ENCODE measurements around the gene PPP2R5C.

PPP2R5C gene

DNA sequence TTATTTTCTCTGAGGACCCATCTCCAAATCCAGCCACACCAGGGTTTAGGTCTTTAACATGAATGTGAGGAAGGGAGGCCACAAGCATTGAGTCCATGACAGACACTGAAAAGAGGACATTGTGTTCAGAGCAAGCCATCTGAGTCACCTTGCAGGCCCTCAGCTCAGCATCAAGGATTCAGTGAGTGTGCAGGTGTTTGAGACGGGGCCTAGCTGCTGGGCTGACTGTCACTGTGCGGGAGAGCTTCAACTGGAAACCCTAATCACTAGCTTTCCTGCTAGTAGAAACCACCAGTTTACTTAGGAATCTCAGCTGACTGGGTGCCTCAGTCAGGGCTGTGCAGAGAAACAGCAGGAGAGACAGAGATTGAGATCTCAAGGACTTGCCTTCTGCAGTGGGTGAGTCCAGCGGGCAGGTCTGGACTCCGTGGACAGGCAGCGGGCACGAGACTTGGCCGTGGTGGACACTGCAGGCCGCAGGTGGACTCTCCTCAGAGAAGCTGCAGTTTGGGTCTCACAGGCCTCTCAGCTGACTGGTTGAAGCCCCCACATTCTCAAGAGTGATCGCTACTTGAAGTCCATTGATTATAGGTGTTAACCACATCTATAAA is 116.8 kb downstream of the PPP2R5C start:
- no peak for ATAC-seq
- TF ChIP-seq TOX (CRISPR knock-in tag; IDR thresholded peaks at IDR 0.05; ENCODE audit: borderline replicate concordance), result no peak
- no peak for TF ChIP-seq ZNF565 (CRISPR knock-in tag; conservative IDR thresholded peaks at IDR 0.05; ENCODE audit: low read depth)
- TF ChIP-seq ISL1 (CRISPR knock-in tag; IDR thresholded peaks at IDR 0.05), result no peak
- no peak for TF ChIP-seq OSR1 (CRISPR knock-in tag; IDR thresholded peaks at IDR 0.05)
- TF ChIP-seq BACH2 (CRISPR knock-in tag; IDR thresholded peaks at IDR 0.05; ENCODE audit: borderline replicate concordance), result no peak
- no peak for TF ChIP-seq ZNF70 (CRISPR knock-in tag; IDR thresholded peaks at IDR 0.05)
- no peak for TF ChIP-seq RARB (CRISPR knock-in tag; IDR thresholded peaks at IDR 0.05)
- no peak for TF ChIP-seq PPARA (CRISPR knock-in tag; IDR thresholded peaks at IDR 0.05; ENCODE audit: borderline replicate concordance)
- no peak for TF ChIP-seq ESRRG (CRISPR knock-in tag; IDR thresholded peaks at IDR 0.05)
- TF ChIP-seq, protein P1, sequence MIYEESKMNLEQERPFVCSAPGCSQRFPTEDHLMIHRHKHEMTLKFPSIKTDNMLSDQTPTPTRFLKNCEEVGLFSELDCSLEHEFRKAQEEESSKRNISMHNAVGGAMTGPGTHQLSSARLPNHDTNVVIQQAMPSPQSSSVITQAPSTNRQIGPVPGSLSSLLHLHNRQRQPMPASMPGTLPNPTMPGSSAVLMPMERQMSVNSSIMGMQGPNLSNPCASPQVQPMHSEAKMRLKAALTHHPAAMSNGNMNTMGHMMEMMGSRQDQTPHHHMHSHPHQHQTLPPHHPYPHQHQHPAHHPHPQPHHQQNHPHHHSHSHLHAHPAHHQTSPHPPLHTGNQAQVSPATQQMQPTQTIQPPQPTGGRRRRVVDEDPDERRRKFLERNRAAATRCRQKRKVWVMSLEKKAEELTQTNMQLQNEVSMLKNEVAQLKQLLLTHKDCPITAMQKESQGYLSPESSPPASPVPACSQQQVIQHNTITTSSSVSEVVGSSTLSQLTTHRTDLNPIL (CRISPR knock-in tag; IDR thresholded peaks at IDR 0.05; ENCODE audit: low read depth), result no peak
- no peak for TF ChIP-seq ZNF8 (CRISPR knock-in tag; IDR thresholded peaks at IDR 0.05)

DNA sequence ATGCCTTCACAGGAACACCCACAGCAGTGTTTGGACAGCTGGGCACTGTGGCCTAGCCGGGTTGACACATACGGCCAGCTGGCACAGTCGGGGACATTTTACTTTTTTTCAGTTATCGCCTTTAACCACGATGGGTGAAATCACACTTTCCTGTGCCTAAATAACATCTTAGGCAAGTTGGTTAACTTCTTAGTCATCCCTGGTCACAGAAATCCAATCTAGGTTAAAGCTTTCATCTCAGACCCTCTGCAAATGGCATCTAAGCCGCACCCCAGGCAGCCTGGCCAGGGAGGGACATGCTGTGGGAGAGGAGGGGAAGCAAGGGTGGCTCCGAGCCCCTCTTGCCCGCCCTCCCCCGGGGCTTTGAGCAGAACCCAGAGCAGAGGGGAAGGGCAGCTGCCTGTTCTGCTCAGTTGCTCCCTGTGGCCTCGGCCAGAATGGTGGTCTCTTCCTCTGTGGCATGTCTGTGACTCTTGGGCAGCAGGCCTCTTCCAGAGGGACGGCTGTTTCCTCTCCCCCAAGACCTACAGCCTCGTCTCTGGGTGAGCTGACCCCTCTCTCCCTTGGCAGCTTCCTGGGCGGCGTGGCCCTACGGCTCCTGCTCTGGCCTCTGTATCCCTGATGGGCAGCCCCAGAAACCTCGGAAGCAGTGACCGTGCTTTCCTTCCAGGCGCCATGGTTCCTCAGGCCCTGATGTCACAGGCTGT is 117.5 kb downstream of the PPP2R5C start:
- TF ChIP-seq ZFP30 (CRISPR knock-in tag; IDR thresholded peaks at IDR 0.05) (no peak), SNAI2 (CRISPR knock-in tag; IDR thresholded peaks at IDR 0.05) (no peak), CSDC2 (CRISPR knock-in tag; IDR thresholded peaks at IDR 0.05) (no peak), BACH2 (CRISPR knock-in tag; IDR thresholded peaks at IDR 0.05; ENCODE audit: borderline replicate concordance) (no peak), ZFP3 (CRISPR knock-in tag; IDR thresholded peaks at IDR 0.05) (no peak), ZNF8 (CRISPR knock-in tag; IDR thresholded peaks at IDR 0.05) (no peak), TOX (CRISPR knock-in tag; IDR thresholded peaks at IDR 0.05; ENCODE audit: borderline replicate concordance) (no peak), ARNTL (CRISPR knock-in tag; IDR thresholded peaks at IDR 0.05; ENCODE audit: borderline replicate concordance, low read depth) (no peak), ISL1 (CRISPR knock-in tag; IDR thresholded peaks at IDR 0.05) (no peak)
- TF ChIP-seq, protein P2, sequence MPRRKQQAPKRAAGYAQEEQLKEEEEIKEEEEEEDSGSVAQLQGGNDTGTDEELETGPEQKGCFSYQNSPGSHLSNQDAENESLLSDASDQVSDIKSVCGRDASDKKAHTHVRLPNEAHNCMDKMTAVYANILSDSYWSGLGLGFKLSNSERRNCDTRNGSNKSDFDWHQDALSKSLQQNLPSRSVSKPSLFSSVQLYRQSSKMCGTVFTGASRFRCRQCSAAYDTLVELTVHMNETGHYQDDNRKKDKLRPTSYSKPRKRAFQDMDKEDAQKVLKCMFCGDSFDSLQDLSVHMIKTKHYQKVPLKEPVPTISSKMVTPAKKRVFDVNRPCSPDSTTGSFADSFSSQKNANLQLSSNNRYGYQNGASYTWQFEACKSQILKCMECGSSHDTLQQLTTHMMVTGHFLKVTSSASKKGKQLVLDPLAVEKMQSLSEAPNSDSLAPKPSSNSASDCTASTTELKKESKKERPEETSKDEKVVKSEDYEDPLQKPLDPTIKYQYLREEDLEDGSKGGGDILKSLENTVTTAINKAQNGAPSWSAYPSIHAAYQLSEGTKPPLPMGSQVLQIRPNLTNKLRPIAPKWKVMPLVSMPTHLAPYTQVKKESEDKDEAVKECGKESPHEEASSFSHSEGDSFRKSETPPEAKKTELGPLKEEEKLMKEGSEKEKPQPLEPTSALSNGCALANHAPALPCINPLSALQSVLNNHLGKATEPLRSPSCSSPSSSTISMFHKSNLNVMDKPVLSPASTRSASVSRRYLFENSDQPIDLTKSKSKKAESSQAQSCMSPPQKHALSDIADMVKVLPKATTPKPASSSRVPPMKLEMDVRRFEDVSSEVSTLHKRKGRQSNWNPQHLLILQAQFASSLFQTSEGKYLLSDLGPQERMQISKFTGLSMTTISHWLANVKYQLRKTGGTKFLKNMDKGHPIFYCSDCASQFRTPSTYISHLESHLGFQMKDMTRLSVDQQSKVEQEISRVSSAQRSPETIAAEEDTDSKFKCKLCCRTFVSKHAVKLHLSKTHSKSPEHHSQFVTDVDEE (CRISPR knock-in tag; IDR thresholded peaks at IDR 0.05), result no peak
- TF ChIP-seq, protein P3, sequence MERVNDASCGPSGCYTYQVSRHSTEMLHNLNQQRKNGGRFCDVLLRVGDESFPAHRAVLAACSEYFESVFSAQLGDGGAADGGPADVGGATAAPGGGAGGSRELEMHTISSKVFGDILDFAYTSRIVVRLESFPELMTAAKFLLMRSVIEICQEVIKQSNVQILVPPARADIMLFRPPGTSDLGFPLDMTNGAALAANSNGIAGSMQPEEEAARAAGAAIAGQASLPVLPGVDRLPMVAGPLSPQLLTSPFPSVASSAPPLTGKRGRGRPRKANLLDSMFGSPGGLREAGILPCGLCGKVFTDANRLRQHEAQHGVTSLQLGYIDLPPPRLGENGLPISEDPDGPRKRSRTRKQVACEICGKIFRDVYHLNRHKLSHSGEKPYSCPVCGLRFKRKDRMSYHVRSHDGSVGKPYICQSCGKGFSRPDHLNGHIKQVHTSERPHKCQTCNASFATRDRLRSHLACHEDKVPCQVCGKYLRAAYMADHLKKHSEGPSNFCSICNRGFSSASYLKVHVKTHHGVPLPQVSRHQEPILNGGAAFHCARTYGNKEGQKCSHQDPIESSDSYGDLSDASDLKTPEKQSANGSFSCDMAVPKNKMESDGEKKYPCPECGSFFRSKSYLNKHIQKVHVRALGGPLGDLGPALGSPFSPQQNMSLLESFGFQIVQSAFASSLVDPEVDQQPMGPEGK (CRISPR knock-in tag; IDR thresholded peaks at IDR 0.05; ENCODE audit: borderline replicate concordance), result no peak
- ATAC-seq, result no peak

DNA sequence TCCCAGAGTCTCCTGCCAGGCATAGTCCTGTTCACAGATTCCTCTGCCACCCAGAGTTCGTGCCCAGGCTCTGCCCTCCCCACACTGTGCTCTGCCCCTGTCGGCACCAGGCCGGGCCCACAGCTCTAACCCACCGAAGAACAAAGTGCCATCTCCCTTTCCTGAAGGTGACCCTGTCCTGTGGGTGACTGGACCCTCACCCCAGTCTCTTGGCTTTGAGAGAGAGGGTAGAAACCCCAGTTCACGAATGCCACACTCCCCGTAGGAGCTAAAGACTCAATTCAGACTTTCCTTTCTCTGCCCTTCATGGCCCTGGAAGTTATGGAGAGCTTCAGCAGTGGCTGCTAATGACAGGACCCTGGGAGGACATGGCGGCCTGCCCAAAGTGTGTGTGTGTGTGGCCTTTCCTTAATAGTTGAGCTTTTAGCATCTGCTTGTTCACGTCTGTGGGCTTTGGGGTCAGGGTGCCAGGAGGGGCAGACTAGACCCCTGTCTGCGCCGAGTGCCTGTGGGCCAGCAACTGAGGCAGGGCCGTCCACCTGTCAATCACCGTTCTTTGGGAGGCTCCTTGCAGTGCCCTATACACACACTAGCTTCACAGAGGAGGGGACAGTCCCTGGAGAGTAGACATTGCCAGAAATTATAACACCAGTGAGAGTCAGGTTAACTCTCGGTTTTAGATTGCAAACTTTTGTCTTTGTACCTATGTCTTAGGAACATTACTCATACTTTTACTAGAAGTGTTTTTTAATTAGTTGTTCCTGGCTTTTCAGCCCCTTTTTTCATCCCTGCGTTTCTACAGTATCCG is 118.2 kb downstream of the PPP2R5C start:
- no peak for ATAC-seq
- TF ChIP-seq ZNF565 (CRISPR knock-in tag; conservative IDR thresholded peaks at IDR 0.05; ENCODE audit: low read depth) (no peak), CSDC2 (CRISPR knock-in tag; IDR thresholded peaks at IDR 0.05) (no peak), ZFP30 (CRISPR knock-in tag; IDR thresholded peaks at IDR 0.05) (no peak), CSRNP3 (CRISPR knock-in tag; IDR thresholded peaks at IDR 0.05) (no peak), OSR1 (CRISPR knock-in tag; IDR thresholded peaks at IDR 0.05) (no peak), SNAI2 (CRISPR knock-in tag; IDR thresholded peaks at IDR 0.05) (no peak), PPARA (CRISPR knock-in tag; IDR thresholded peaks at IDR 0.05; ENCODE audit: borderline replicate concordance) (no peak), ZFP3 (CRISPR knock-in tag; IDR thresholded peaks at IDR 0.05) (no peak), GLIS3 (CRISPR knock-in tag; IDR thresholded peaks at IDR 0.05) (no peak)
- TF ChIP-seq, protein P2 (CRISPR knock-in tag; IDR thresholded peaks at IDR 0.05), result no peak
- TF ChIP-seq, protein P4, sequence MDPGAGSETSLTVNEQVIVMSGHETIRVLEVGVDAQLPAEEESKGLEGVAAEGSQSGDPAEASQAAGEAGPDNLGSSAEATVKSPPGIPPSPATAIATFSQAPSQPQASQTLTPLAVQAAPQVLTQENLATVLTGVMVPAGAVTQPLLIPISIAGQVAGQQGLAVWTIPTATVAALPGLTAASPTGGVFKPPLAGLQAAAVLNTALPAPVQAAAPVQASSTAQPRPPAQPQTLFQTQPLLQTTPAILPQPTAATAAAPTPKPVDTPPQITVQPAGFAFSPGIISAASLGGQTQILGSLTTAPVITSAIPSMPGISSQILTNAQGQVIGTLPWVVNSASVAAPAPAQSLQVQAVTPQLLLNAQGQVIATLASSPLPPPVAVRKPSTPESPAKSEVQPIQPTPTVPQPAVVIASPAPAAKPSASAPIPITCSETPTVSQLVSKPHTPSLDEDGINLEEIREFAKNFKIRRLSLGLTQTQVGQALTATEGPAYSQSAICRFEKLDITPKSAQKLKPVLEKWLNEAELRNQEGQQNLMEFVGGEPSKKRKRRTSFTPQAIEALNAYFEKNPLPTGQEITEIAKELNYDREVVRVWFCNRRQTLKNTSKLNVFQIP (CRISPR knock-in tag; IDR thresholded peaks at IDR 0.05; ENCODE audit: borderline replicate concordance, low read depth), result no peak
- TF ChIP-seq, protein P1 (CRISPR knock-in tag; IDR thresholded peaks at IDR 0.05; ENCODE audit: low read depth), result no peak

Data from SK-N-SH treated with all-trans-retinoic acid at 6 μM for 48 hours (cell line).